Astrocyte (in vitro differentiated cells and primary cell): ENCODE data around the gene FFAR1.
"Not testable (repeated sequence)": the region's sequence is repeated elsewhere in the genome, so short reads cannot be mapped to it uniquely, and the experiment has no call there.

Experiments
- CTCF ChIP-seq: IDR thresholded peaks from 2 replicates; pipeline ENCODE4 v1.5.1; 2011; ENCODE audit warnings: low read depth, mild to moderate bottlenecking, inconsistent platforms, low read length, moderate library complexity; ENCODE audit not compliant: insufficient read depth
- EZH2 ChIP-seq: IDR thresholded peaks from 2 replicates; pipeline ENCODE4 v1.6.1; 2012; ENCODE audit warnings: mild to moderate bottlenecking, low read length, inconsistent platforms; ENCODE audit not compliant: insufficient read depth

- not testable (repeated sequence) for TF ChIP-seq CTCF, EZH2
Measured at GRCh38 chr19:35359395-35359794, 11.7 kb downstream of the FFAR1 start.
